IPS-NIHi7 (cell line): ENCODE results near the gene AXDND1.
A peak's percentile ranks its signal among the peaks of the same experiment; 100 is the strongest.
"Not testable (repeated sequence)": the region's sequence is repeated elsewhere in the genome, so short reads cannot be mapped to it uniquely, and the experiment has no call there.

Experiments
- DNase-seq: peaks from one replicate; pipeline ENCODE4 v3.0.0; 2012; ENCODE audit warnings: mixed read lengths; ENCODE audit errors: extremely low spot score

Gene AXDND1

GRCh38 chr1:179369751-179370341, 4.1 kb downstream of the AXDND1 start:
- DNase-seq: peak; percentile 73

DNA sequence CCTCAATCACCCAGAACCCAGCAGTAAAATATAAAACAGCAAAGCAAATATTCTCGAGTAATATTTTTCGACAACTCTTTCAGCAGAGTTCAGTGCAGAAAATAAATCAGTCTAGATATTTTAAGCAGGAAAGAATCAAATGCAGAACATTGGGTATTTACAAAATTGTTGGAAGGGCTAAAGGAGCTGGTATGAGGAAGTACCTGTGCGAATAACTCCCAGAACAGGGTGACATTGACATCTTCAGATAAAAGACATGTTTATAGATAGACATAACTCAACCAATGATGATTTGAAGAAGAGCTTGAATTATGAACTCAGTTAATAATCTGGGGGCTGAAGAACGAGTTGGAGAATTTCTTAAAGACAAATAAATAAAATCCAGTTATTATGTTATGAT, 6.4 kb downstream of the AXDND1 start:
- no peak for DNase-seq

DNA sequence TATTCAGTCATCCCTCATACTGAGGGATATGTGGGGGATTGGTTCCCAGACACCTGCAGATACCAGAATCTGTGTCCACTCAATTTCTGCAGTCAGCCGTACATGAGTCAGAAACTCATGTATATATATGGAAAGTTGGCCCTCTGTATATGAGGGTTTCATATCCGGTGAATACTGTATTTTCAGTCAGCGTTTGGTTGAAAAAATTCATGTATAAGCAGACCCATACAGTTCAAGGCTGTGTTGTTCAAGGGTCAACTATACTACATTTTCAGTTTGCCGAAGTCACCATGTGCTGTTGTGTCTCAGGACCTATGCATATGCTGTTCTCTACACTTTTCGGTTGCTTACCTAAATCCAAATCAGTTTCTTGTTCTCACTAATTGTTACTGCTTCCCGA, 10.5 kb downstream of the AXDND1 start:
- DNase-seq: no peak

DNA sequence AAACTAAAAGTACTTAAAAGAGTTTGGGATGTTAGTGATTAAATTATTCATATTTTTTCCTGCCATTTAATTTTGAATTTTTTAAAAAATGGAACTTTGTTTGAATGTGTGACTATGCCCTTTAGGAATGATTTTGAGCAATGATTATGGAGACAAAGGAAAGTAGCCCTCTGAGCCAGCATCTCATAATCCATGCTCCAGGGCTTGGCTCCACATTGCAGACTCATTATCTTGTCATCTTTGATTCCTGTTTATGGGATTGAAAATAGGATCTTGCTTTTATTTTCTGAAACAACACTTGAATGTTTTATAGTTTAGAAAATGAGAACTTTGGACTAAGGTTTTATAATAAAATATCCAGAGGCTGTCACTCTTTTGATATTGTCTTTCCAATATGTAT, 14.5 kb downstream of the AXDND1 start:
- no peak for DNase-seq

DNA sequence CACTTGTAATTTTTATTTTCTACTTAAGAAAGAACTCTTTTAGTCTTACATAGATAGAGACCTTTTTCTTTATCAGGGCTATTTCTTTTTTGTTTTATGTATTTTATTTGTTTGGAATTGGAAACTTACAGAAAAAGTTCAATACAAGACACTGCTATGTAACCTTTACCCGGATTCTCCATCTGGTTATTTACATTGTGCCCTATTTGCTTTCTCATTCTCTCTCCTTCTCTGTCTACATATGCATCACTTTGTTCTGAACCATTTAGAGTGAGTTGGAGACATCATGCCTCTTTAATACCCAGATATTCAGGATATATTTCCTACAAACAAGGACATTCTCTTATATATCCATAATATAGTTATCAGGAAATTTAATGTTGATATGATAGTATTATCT, 18.3 kb downstream of the AXDND1 start:
- DNase-seq: no peak

DNA sequence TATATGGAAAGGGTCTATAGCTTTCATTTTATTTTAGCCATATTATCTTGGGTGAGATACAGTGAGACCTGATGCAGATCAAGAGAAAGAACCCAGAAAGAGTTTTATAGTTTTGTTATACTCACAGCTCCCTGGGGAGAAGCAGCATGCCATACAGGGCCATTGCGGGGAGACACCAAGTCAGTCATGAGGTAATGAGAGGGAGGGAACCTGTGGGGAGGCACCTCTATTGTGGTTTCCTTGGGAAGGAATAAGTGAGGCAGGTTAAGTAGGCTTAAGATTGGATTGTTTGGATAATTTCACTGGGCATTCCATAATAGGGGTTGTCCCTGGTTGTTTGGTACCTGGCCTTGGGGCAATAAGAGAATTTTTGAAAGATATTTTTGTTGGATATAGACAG, 19.7 kb downstream of the AXDND1 start:
- no peak for DNase-seq

DNA sequence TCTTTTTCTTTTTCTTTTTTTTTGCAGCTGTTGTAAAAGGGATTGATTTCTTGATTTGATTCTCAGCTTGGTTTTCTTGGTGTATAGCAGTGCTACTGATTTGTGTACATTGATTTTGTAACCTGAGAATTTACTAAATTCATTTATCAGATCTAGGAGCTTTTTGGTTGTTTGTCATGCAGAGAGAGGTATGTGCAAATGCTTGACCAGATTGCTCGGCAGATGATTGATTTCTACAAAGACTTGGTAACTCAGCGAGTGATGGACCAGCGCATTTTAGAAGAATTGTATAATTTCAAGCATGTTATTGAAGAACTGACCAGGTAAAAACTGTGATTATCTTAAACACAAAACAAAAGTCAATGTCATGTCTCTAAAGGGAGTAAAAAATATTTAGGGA, 27.9 kb downstream of the AXDND1 start:
- DNase-seq: no peak

DNA sequence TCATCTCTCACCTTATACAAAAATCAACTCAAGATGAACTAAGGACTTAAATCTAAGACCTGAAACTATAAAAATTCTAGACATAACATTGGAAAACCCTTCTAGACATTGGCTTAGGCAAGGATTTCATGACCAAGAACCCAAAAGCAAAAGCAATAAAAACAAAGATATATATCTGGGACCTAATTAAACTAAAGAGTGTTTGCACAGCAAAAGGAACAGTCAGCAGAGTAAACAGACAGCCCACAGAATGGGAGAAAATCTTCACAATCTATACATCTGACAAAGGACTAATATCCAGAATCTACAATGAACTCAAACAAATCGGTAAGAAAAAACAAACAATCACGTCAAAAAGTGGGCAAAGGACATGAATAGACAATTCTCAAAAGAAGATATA, 33.6 kb downstream of the AXDND1 start:
- not testable (repeated sequence) for DNase-seq

DNA sequence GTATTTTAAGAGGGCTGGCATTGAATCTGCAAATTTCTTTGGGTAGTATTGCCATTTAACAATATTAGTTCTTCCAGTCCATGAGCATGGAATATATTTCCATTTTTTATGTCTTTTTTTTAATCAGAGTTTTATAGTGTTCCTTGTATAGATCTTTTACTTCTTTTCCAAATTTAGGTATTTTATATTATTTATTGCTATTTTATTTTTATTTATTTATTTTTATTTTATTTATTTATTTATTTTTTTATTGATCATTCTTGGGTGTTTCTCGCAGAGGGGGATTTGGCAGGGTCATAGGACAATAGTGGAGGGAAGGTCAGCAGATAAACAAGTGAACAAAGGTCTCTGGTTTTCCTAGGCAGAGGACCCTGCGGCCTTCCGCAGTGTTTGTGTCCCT, 52.0 kb downstream of the AXDND1 start:
- not testable (repeated sequence) for DNase-seq

GRCh38 chr1:179418706-179419105, 52.9 kb downstream of the AXDND1 start:
- DNase-seq: not testable (repeated sequence)

DNA sequence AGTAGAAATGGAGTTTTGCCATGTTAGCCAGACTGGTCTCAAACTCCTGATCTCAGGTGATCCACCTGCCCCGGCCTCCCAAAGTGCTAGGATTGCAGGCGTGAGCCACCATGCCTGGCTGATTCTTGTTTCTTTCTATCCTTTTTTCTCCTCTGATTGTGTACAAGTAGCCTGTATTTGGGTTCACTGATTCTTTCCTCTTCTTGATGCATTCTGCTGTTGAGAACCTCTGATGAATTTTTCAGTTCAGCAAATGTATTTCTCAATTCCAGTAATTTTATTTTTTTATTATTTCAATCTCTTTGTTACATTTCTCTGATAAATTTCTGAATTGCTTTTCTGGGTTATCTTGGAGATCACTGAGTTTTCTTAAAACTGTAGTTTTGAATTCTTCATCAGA, 58.8 kb downstream of the AXDND1 start:
- DNase-seq: no peak

GRCh38 chr1:179425186-179425585, 59.4 kb downstream of the AXDND1 start:
- peak; percentile 19 for DNase-seq

- DNase-seq: no peak
These were observed 71.4 kb downstream of the AXDND1 start for GRCh38 chr1:179437171-179437570.

- not testable (repeated sequence) for DNase-seq
These were observed 73.9 kb downstream of the AXDND1 start for GRCh38 chr1:179439646-179440045.

GRCh38 chr1:179440301-179440700, 74.5 kb downstream of the AXDND1 start:
- DNase-seq: not testable (repeated sequence)

GRCh38 chr1:179440971-179441370, 75.2 kb downstream of the AXDND1 start:
- no peak for DNase-seq

DNA sequence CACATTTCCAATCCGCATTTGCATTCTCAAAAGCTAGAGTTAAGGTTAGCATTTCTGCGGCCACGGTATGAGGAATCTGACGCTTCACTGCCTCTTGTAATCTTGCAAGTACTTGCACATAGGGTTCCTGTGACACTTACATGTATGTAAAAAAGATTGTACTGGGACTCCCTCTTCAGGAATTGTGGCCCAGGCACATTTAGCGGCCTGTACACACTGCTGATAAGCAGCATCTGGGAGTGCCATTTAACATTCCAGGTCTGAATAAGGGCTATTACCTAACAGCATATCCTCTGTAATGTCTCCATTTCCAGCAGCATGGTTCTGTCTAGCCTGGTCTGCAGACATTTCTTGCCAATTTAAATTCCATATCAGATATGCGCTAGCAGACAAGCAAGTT, 75.7 kb downstream of the AXDND1 start:
- no peak for DNase-seq

DNA sequence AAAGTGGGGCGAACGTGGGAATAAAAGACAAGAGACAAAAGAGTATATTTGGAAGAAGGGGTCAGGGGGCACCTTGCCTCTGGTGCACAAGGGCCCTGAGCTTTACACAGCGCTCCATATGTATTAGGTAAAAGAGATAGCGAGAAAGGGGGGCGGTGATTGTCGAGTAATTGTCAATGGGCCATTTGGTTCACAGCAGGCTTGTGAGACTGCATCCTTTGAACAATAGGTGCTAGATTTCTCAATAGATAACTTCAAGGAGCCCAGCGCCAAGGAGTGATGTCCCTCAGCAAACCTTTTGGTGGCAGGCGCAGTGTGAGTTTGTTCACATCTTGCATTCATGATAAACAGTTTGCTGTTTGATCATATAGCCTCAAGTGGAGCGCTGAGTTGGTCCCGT, 77.1 kb downstream of the AXDND1 start:
- not testable (repeated sequence) for DNase-seq

- DNase-seq: no peak
These were observed 79.8 kb downstream of the AXDND1 start for GRCh38 chr1:179445593-179445992.

DNA sequence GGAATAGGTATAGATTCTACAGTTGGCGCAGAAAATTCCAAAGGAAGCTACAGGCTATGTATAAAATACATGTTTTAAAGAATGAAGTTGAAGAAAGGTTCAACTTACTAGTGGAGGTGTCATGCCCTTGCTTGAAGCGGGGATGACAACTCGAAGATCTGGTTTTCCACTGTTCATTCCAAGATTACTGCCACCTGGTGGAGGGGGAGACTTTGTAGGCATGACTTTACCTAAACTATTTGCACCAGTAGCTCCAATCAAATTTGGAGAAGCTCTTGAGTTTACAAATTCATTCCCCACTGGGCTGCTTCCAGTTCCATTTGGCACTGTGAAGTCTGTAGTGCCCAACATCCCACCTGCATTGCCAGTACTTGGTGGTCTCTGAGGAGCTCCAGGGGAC, 81.7 kb downstream of the AXDND1 start:
- peak; percentile 35 for DNase-seq

DNA sequence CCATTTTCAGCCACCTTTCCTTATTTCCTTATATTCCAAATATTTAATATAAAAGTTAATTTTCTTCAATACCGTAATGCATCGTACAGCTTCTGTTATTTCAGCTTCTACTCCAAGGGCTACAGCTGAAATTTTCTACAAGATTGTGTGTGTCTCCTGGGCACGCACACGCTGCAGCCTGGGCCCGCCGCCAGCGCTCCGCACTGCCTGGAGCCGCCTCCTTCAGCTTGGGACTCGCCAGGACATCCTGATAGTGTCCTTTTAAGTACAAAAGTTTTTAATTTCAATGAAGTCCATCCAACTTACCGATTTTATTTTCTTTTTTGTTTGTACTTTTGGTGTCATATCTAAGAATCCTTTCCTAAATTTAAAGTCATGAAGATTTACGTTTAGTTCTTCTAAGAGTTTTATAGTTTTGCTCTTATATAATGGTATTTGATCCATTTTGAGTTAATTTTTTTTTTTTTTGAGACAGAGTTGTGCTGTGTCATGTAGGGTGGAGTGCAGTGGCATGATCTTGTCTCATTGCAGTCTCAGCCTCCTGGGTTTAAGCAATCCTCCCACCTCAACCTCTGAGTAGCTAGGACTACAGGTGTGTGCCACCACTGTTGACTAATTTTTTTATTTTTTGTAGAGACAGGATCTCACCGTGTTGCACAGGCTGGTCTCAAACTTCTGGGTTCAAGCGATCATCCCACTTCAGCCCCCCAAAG, 82.8 kb downstream of the AXDND1 start:
- no peak for DNase-seq

DNA sequence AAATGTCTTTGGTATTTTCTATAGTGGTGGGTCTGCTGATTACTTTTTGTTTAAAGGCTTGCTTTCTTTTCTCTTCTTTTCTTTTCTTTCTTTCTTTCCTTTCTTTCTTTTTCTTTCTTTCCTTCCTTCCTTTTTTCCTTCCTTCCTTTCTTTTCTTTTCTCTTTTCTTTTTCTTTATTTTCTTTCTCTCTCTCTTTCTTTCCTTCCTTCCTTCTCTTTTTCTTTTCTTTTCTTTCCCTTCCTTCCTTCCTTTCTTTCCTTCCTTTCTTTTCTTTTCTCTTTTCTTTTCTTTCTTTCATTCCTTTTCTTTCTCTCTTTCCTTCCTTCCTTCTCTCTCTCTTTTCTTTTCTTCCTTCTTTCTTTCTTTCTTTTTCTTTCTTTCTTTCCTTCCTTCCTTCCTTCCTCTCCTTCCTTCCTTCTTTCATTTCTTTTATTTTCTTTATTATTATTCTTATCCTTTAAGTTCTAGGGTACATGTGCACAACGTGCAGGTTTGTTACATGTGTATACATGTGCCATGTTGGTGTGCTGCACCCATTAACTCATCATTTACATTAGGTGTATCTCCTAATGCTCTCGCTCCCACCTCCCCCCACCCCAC, 93.9 kb downstream of the AXDND1 start:
- DNase-seq: not testable (repeated sequence)

DNA sequence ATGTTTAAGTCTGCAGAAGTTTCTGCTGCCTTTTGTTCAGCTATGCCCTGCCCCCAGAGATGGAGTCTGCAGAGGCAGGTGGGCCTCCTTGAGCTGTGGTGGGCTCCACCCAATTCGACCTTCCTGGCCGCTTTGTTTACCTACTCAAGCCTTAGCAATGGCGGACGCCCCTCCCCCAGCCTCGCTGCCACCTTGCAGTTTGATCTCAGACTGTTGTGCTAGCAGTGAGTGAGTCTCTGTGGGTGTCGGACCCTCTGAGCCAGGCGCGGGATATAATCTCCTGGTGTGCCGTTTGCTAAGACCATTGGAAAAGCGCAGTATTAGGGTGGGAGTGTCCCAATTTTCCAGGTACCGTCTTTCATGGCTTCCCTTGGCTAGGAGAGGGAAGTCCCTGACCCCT, 99.9 kb downstream of the AXDND1 start:
- DNase-seq: not testable (repeated sequence)
